Neural crest cell (in vitro differentiated cells): ENCODE measurements around the gene KRTAP9-8. TPM values are rescaled to one million over a fixed set of nuclear protein-coding genes. Genes with fewer than 3 reads are reported as not detected.
"Not testable (repeated sequence)": the region's sequence is repeated elsewhere in the genome, so short reads cannot be mapped to it uniquely, and the experiment has no call there.

Source experiments
- DNase-seq: peaks from one replicate; pipeline ENCODE4 v3.0.0; 2021; ENCODE audit warnings: low read depth, mixed read lengths, low spot score
- H3K27ac Mint-ChIP-seq: one replicate; pipeline ENCODE4 v1.8.0; 2021; ENCODE audit warnings: mild to moderate bottlenecking, mixed read lengths; ENCODE audit not compliant: unreplicated experiment
- H3K27me3 Mint-ChIP-seq: 2 replicates; pipeline ENCODE4 v1.8.0; 2021; ENCODE audit warnings: low read depth, mild to moderate bottlenecking, mixed read lengths
- H3K36me3 Mint-ChIP-seq: 2 replicates; pipeline ENCODE4 v1.8.0; 2021; ENCODE audit warnings: low read depth, mild to moderate bottlenecking, mixed read lengths
- H3K4me1 Mint-ChIP-seq: 2 replicates; pipeline ENCODE4 v1.8.0; 2021; ENCODE audit warnings: mixed read lengths
- H3K4me3 Mint-ChIP-seq: one replicate; pipeline ENCODE4 v1.8.0; 2021; ENCODE audit warnings: mild to moderate bottlenecking, mixed read lengths
- H3K9me3 Mint-ChIP-seq: 2 replicates; pipeline ENCODE4 v1.8.0; 2021; ENCODE audit warnings: mixed read lengths
- CTCF ChIP-seq: fragments of 200-600 bp; sonication (generic); conservative IDR thresholded peaks from 2 replicates; pipeline ENCODE4 v1.5.0; 2021; ENCODE audit warnings: antibody characterized with exemption, mild to moderate bottlenecking
- long read RNA-seq: library from polyadenylated mRNA; unstranded; transcript quantifications from one replicate; pipeline ENCODE4 v2.0.0, GENCODE V29; 2020
- total RNA-seq: library from RNA; stranded (reverse); gene quantifications from 2 replicates; pipeline ENCODE4 v1.2.1, GENCODE V29; 2021

The KRTAP9-8 gene, protein sequence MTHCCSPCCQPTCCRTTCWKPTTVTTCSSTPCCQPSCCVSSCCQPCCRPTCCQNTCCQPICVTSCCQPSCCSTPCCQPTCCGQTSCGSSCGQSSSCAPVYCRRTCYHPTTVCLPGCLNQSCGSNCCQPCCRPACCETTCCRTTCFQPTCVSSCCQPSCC
- total RNA-seq, result not detected in 2 replicates
- long read RNA-seq, result 0 reads

GRCh38 chr17:41237949-41238437, at the start of gene KRTAP9-8:
Gene KRTAP9-8, plus strand, starts transcription at chr17:41237999. Its CDS starts 53 bp downstream, at chr17:41238052.
- H3K4me1 Mint-ChIP-seq, H3K27ac Mint-ChIP-seq, H3K36me3 Mint-ChIP-seq, H3K9me3 Mint-ChIP-seq, H3K4me3 Mint-ChIP-seq, DNase-seq: not testable (repeated sequence)
- H3K27me3 Mint-ChIP-seq, result peaks cover 69% of the 10 kb centered on the region

DNA sequence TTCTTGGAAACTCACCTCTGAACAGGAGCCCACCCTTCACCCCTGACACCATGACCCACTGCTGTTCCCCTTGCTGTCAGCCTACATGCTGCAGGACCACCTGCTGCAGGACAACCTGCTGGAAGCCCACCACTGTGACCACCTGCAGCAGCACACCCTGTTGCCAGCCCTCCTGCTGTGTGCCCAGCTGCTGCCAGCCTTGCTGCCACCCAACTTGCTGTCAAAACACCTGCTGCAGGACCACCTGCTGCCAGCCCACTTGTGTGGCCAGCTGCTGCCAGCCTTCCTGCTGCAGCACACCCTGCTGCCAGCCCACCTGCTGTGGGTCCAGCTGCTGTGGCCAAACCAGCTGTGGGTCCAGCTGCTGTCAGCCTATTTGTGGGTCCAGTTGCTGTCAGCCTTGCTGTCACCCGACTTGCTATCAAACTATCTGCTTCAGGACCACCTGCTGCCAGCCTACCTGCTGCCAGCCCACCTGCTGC, 47.9 kb upstream of the KRTAP9-8 start, which contains the start of gene KRTAP9-1:
TSS of gene KRTAP9-1 (plus strand) at position 51 of the 482 bp plus-strand sequence. CDS start at position 51, 0 bp downstream.
- not testable (repeated sequence) for H3K4me1 Mint-ChIP-seq, H3K4me3 Mint-ChIP-seq, DNase-seq, H3K27ac Mint-ChIP-seq, H3K9me3 Mint-ChIP-seq, H3K36me3 Mint-ChIP-seq
- peaks cover 57% of the 10 kb centered on the region for H3K27me3 Mint-ChIP-seq

GRCh38 chr17:41190328-41190727, 47.5 kb upstream of the KRTAP9-8 start:
- H3K4me1 Mint-ChIP-seq, result no peaks in the 10 kb centered on the region
- no peak for TF ChIP-seq CTCF
- no peak overlapping the region for H3K27ac Mint-ChIP-seq
- DNase-seq, result no peak
- H3K9me3 Mint-ChIP-seq, result peaks cover 3% of the 10 kb centered on the region
- H3K4me3 Mint-ChIP-seq, result no peak overlapping the region
- peaks cover 54% of the 10 kb centered on the region for H3K27me3 Mint-ChIP-seq
- no peaks in the 10 kb centered on the region for H3K36me3 Mint-ChIP-seq

DNA sequence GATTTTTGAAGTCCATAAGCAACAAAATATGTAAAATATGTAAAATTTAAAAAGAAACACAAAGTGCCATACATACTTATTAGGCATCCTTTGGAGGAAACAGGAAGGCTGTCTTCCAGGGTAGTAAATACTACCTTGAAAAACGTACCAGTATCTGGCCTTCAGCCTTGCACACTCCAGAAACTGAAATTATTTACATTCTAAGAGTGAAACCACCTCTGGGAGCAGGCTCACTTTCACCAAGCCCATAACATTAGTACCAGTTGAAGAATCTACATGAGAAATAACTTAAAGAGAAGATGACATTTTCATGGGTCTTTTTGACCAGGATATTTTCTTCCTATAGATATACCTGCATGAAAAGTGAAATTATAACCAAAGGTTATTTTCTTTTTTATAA, 41.7 kb upstream of the KRTAP9-8 start:
- no peak overlapping the region for H3K4me3 Mint-ChIP-seq
- peaks cover 8% of the 10 kb centered on the region for H3K9me3 Mint-ChIP-seq
- H3K36me3 Mint-ChIP-seq, result no peaks in the 10 kb centered on the region
- no peaks in the 10 kb centered on the region for H3K4me1 Mint-ChIP-seq
- H3K27me3 Mint-ChIP-seq, result peaks cover 46% of the 10 kb centered on the region
- no peak overlapping the region for H3K27ac Mint-ChIP-seq
- no peak for TF ChIP-seq CTCF
- DNase-seq, result no peak

DNA sequence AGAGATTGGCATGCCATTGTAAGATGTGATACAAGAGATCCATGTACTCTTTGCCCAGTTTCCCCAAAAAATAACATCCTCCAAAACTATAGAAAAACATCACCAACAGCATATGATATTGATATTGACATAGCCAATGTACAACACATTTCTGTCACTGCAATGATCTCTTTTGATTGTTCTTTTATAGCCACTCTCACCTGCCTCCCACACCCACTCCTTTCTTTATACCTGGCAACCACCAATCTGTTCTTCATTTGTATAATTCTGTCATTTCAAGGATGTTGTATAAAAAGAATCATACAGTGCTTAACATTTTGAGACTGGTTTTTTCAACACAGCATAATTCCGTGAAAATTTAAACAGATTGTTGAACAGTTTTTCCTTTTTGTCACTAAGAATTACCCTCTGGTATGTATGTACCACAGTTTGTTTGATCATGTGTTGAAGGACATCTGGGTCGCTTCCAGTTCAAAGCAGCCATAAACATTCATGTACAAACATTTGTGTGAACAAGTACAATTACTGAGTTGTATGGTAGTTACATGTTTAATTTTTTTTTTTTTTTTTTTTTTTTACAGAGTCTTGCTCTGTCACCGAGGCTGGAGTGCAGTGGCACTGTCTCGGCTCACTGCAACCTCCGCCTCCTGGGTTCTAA, 38.2 kb upstream of the KRTAP9-8 start:
- no peaks in the 10 kb centered on the region for H3K36me3 Mint-ChIP-seq
- no peak overlapping the region for H3K27ac Mint-ChIP-seq
- H3K4me1 Mint-ChIP-seq, result no peaks in the 10 kb centered on the region
- H3K27me3 Mint-ChIP-seq, result peaks cover 23% of the 10 kb centered on the region
- H3K4me3 Mint-ChIP-seq, result no peak overlapping the region
- no peak for DNase-seq
- peaks cover 5% of the 10 kb centered on the region for H3K9me3 Mint-ChIP-seq
- no peak for TF ChIP-seq CTCF

DNA sequence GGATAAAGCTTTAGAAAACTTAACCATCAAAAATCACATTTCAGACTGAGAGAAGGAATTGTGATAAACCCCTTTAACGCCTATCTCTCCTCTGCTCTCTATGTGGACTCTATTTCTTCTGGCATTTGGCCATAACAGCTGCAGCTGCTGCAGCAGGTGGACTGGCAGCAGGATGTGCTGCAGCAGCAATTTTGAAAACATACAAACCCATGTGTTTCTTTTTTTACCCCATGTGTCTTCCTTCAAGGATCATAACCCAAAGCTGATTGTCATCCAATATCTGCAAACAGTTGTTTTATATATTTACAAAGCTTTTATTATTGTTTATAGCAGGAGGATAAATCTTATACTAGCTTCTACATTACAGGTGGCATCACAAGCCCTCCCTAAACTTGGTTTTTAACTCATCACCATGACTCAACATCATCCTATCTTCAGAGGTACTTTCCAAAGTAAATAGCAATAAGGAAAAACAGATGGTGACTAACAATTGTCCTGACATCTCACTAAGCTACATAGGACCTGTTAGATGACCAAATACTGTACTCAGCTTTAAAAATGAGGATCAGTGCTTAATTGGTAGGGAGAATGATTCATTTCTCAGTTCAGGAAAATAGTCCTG, 25.8 kb upstream of the KRTAP9-8 start:
- no peak for DNase-seq
- no peak overlapping the region for H3K27ac Mint-ChIP-seq
- no peaks in the 10 kb centered on the region for H3K36me3 Mint-ChIP-seq
- H3K4me3 Mint-ChIP-seq, result no peak overlapping the region
- peaks cover 57% of the 10 kb centered on the region for H3K27me3 Mint-ChIP-seq
- H3K4me1 Mint-ChIP-seq, result no peaks in the 10 kb centered on the region
- no peak for TF ChIP-seq CTCF
- H3K9me3 Mint-ChIP-seq, result no peaks in the 10 kb centered on the region
